ENCODE data around the gene CPO.

CPO gene

DNA sequence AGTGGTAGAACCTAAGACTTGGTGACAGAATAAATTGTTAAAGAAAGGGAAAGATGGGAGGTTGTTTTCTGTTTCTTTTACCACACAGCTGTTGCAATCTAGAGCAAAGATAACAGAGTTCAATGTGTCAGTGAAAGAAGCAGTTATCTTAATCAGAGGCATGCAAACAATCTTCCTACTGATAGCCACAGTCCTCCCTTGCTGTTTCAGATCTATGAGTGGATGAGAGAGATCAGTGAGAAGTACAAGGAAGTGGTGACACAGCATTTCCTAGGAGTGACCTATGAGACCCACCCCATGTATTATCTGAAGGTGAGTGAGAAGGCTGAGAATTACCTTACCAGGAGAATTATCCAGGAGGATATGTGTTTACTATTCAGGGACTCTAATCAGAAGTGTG is 15.9 kb downstream of the CPO start:
- DNase-seq (ENCODE audit: low read depth), result peak; percentile 6
- no peak overlapping the region for H3K4me3 ChIP-seq (ENCODE audit: low read length)
- no peak for TF ChIP-seq CTCF (IDR thresholded peaks at IDR 0.05; ENCODE audit: insufficient read depth, low read depth, low read length, missing control alignments)

DNA sequence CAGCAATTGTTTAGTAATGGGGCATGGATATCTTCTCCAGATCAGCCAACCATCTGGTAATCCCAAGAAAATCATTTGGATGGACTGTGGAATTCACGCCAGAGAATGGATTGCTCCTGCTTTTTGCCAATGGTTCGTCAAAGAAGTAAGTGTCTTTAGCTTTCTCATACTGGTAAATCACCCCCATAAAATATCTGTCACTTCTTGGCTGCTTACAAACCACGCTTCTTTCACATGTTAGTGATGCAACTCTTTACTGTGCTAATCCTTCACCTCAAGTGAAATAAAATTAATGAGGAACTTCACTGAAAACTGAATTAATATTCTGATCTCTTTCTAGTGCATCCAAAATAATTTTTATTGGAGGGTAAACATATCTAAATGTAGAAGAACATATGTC is 18.9 kb downstream of the CPO start:
- no peak overlapping the region for H3K4me3 ChIP-seq (ENCODE audit: low read length)
- no peak for DNase-seq (ENCODE audit: low read depth)
- no peak for TF ChIP-seq CTCF (IDR thresholded peaks at IDR 0.05; ENCODE audit: insufficient read depth, low read depth, low read length, missing control alignments)

- no peak for DNase-seq (ENCODE audit: low read depth)
- no peak overlapping the region for H3K4me3 ChIP-seq (ENCODE audit: low read length)
- no peak for TF ChIP-seq CTCF (IDR thresholded peaks at IDR 0.05; ENCODE audit: insufficient read depth, low read depth, low read length, missing control alignments)
These were observed 23.6 kb downstream of the CPO start for GRCh38 chr2:206962966-206963365.

GRCh38 chr2:206968134-206969086 is 29.1 kb downstream of the CPO start:
- DNase-seq (ENCODE audit: low read depth), result peak; percentile 57
- TF ChIP-seq CTCF (IDR thresholded peaks at IDR 0.05; ENCODE audit: insufficient read depth, low read depth, low read length, missing control alignments), result no peak

DNA sequence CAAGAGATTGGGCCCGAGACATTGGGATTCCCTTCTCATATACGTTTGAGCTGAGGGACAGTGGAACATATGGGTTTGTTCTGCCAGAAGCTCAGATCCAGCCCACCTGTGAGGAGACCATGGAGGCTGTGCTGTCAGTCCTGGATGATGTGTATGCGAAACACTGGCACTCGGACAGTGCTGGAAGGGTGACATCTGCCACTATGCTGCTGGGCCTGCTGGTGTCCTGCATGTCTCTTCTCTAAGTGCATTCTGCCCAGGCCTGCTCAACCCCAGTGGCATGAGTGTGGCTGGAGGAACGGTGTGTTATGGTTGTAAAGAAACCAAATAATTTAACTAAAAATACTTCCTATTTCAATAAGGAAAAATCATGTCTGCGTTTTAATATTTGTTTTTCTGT is 29.9 kb downstream of the CPO start:
- no peak for DNase-seq (ENCODE audit: low read depth)
- no peak overlapping the region for H3K4me3 ChIP-seq (ENCODE audit: low read length)
- TF ChIP-seq CTCF (IDR thresholded peaks at IDR 0.05; ENCODE audit: insufficient read depth, low read depth, low read length, missing control alignments), result no peak

More at GRCh38 chr2:206968134-206969086, 29.1 kb downstream of the CPO start:
- H3K4me3 ChIP-seq (ENCODE audit: low read length), result no peak overlapping the region

GRCh38 chr2:206970589-206971360 is 31.5 kb downstream of the CPO start:
- no peak for TF ChIP-seq CTCF (IDR thresholded peaks at IDR 0.05; ENCODE audit: insufficient read depth, low read depth, low read length, missing control alignments)
- no peak overlapping the region for H3K4me3 ChIP-seq (ENCODE audit: low read length)
- no peak for DNase-seq (ENCODE audit: low read depth)

Data from epithelial cell of esophagus (primary cell).